Esophagus mucosa (tissue), 1 donor: Measurements from ENCODE around the gene CCDC174. TPM values are rescaled to one million over a fixed set of nuclear protein-coding genes. Genes with fewer than 3 reads are reported as not detected.
A peak's percentile ranks its signal among the peaks of the same experiment; 100 is the strongest.
"Not testable (repeated sequence)": the region's sequence is repeated elsewhere in the genome, so short reads cannot be mapped to it uniquely, and the experiment has no call there.

Experiments
- ATAC-seq: fragments of 200-7000 bp; cut with Tn5 transposase; one replicate; pipeline ENCODE4 v1.9.1; 2020
- total RNA-seq: library from RNA; stranded (reverse); gene quantifications from one replicate; pipeline ENCODE4 v1.2.4, GENCODE V29; 2023
- donor health status: DM: yes; HTN: yes; CAD: no.

The CCDC174 gene
- total RNA-seq: 9.9 TPM

DNA sequence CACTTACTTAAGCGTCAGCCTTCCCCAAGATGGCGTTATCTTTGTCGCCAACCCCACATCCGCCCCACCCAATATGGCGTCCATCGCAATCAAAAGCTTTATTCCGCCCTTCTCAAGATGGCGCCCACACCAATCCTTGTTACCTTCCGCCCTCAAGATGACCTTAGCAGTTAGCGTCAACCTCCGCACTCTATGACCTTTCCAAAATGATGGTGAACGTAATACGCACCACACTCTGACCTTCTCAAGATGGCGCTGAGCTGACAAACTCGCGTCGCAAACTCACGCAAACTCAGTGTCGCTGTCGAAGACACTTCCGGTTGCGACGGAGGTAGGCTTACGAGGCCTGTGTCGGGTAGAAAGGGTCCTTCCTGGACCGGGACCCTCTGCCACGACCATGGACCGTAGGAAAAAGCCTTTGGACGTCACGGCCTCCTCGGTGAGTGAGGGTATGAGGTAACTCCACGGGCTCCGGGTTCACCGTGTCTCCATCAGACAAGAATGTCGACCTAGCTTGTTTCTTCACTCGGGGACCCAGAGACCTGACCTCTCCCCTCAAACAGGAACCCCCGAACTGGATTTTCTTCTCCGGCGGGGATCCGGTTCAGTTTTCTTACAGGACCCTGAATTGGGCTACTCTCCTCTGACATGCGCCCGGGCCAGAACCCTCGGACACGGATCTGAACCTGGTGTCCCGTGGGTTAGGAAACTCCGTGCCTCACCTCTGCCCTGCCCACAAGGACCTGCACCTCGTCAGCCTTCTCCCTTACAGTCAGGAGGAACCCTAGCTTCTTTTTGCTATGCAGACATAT is at the start of gene CCDC174:
TSS of gene CCDC174 (plus strand) at position 323 of the 812 bp plus-strand sequence. CDS start at position 398, 75 bp downstream.
- ATAC-seq: peak; percentile 100

DNA sequence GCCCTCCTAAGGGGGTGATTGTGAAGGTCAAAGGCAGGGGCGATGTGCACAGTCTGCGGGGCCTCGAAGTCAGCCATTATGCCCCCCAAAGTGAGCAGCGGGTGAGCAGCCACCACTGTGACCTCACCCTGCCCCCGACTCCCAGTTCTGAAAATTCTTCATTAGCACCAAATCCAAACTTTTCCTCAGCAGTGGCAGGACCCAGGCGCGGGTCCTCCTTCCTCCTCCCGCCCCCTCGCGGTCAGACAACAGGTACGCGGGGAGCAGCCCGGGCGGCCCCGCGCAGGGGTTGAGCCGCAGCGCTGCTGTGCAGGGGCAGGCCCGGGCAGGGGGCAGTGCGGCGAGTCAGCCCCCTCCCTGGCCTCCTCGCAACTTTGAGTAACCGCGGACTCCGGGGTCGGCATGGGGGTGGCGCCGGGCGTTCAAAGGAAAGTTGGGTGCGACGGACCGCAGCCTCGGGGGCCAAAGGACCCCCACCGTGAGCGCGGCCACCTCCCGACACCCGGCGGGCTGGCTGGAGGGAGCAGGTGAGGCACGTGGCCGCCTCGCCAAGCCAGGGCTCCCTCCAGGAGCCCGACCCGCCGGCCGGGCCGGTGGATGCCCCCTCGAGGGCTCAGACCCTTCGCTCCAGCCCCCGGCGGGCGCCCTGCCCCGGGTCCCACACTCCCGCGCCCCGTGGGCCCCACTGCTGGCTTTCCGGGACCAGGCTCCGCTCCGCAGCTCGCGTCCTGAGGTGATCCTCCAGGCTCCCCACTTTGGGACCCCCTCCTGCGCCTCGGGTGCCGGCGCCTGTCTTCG is 49.4 kb upstream of the CCDC174 start:
- ATAC-seq: no peak

DNA sequence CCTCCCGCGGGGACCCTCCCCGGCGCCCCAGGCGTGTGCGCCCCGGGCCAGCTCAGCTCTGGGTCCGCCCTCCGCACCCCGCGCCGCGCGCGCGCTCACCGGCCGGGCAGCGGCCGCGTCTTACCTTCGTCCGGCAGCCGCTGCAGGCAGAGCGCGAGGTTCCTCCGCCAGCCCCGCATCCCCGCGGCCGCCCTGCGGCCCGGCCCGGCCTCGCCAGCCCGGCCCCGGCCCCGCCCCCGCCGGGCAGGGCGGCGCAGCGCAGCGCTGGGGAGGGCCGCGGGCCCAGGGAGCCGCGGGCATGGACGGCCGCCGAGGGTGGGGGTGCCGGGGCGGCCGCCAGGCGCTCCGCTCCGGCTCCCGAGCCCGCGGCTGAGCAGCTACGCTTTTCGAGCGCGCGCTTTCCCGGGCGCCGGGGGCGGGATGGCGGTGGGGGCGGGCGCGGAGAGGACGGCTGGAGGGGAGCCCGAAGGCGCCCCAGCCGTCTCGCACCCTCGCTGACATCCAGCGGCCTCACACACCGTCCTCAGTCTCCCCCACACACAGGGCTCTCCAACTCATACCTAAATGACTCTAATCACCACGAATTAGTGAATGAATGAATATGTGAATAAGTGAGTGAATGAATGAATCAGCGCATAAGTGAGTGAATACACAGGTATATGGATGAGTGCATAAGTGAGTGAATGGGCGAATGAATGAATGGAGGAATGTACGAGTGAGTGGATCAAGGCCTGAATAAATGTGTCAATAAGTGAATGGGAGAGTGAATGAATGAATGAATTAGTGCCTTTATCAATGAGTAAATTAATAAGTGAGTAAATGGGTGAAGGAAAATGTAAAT is 48.5 kb upstream of the CCDC174 start:
- ATAC-seq: peak; percentile 29

DNA sequence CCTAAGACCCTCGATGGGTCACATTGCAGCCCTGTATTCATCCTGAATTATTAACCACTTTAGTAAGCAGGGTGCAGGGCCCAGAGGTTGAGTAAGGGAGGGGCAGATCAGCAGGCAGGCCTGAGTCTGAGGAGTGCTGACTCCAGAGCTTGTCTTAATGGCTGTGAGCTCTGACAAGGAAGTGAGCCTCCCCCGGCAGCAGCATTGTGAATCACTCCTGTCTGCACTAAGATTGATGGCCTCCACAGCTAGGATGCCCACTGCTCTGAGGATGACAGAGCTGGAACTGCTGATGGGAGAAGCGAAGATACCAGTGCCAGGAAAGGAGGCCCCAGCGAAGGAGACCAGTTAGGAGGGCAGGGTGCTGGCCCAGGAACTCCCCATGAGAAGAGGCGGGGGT is 46.5 kb upstream of the CCDC174 start:
- ATAC-seq: peak; percentile 81

DNA sequence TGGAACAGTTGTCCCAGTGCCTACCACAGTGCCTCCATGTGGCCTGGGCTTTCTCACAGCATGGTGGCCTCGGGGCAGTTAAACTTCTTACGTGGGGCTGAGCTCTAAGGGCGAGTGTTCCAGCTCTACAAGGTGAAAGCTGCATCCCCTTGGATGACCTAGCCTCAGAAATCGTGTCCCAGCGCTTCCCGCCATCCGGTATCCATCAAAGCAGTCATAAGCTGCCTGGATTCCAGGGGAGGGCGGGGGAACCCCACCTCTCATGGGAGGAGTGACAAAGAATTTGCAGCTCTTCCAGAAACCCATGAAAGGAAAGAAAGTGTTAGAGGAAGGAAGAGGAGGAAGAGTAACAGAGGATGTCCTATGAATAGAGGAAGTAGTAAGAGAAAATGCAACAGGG is 45.8 kb upstream of the CCDC174 start:
- no peak for ATAC-seq

DNA sequence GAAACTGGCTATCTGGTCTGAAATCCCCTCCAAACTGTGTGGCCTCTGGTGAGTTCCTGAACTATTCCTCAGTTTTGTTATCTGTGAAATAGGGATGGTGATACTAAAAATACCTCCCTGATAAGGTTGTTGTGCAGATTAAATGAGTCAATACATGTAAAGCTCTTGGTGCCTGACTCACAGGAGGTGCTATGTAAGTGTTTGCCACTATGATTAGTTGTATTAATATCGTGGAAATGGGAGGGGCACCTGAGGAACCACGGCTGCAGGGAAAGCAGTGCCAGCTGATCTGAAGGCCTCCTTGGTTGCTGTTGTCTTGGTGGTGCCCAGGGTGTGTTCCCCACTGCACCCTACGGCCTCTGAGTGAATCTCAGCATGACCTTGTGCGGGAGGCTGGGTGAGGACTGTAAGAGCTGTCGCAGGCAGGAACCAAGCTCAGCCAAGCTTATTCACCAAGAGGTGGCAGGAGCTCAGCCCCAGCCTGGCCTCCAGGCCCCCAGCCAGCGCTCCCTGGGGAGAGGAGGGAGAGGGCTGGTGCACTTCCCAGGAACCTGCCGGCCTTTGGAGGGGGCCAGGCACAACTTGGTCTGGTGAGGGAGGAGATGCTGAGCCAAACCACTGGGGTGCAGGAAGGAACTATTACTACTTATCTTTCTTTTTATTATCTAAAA is 44.8 kb upstream of the CCDC174 start:
- peak; percentile 14 for ATAC-seq

DNA sequence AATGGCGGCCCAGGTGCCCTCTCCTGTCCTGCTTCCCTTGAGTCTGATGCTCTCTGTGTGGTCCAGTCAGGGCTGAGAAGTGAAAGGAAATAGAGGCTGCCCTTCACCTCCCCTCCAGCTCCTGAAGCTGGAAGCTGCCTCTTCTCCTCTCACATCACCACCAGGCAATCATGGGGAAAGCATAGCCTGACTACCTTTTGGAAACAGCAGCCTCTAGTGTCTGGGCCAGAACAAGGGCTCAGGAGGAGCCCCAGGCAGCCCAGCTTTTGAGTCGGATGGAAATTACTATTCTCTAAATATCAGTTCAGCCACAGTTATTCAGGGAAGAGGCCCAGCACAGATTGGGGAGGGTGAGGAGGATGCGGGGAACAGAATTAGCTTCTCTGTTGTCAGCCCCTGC is 43.3 kb upstream of the CCDC174 start:
- ATAC-seq: no peak

DNA sequence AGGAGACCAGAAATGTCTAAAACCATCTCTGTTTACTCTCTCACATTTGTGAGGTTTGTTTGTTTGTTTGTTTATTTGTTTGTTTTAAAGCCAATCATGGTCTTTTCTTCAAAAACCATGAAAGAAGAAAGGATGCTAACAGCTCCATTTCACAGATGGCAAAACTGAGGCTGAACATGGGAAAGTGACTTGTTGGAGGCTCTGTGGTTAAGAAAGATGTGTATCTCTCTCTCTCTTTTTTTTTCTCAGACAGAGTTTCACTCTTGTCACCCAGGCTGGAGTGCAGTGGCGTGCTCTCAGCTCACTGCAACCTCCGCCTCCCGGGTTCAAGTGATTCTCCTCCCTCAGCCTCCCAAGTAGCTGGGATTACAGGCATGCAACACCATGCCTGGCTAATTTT is 42.5 kb upstream of the CCDC174 start:
- not testable (repeated sequence) for ATAC-seq

DNA sequence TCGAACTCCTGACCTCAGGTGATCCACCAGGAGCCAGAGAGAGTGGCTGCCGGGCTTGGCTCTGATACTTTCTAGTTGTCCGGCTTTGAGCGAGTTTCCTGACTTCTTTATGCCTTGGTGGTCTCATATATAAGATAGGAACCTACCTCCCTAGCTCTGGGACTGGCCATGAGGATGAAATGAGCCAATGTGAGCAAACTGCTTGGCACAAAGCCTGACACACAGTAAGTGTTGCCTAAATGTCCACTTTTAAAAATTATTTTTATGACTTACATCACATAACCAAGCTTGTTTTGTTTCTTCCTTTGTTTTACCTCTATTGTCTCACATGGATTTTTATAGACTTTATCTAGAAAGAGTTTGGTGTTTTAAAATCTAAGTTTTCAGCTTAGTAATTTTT is 42.1 kb upstream of the CCDC174 start:
- ATAC-seq: no peak

DNA sequence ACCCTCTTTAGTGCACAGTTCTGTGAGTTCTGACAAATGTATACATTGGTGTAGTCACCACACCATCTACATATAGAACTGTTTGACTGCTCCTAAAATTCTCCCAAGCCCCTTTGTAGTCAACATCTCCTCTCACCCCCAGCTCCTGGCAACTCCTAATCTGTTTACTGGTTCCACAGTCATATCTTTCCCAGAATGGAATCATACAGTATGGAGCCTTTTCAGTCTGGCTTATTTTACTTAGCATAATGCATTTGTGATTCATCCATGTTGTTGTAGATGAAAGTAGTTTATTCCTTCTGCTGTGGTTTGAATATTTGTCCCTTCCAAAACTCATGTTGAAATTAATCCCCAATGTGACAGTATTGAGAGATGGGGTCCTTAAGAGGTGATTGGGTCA is 41.6 kb upstream of the CCDC174 start:
- ATAC-seq: no peak

DNA sequence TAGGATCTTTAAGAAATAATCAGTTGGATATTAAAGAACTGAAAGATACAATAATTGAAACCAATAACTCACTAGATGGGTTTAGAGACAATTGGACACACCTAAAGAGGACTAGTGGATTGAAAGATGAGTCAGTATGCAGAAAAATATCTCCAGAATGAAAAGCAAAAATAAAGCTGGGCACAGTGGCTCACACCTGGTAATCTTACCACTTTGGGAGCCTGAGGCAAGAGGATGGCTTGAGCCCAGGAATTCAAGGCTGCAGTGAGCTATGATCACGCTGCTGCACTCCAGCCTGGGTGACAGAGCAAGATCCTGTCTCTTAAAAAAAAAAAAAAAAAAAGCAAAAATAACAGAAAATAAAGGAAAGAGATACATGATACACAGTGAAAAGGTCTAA is 37.4 kb upstream of the CCDC174 start:
- no peak for ATAC-seq

DNA sequence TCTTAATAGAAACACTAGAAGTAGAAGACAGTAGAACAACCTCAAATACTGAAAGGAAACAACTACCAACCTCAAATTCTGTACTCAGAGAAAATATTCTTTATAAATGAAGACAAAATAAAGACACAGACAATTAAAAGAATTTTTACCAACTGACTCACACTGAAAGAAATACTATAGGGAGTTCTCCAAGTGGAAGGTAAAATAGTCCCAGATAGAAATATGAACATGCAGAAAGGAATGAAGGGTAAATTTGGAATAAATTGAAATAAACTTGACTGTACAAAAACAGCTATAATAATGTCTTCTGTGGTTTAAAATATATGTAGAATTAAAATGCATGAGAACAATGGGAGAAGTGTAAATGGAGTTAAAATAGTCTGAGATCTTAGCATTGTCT is 36.7 kb upstream of the CCDC174 start:
- no peak for ATAC-seq

DNA sequence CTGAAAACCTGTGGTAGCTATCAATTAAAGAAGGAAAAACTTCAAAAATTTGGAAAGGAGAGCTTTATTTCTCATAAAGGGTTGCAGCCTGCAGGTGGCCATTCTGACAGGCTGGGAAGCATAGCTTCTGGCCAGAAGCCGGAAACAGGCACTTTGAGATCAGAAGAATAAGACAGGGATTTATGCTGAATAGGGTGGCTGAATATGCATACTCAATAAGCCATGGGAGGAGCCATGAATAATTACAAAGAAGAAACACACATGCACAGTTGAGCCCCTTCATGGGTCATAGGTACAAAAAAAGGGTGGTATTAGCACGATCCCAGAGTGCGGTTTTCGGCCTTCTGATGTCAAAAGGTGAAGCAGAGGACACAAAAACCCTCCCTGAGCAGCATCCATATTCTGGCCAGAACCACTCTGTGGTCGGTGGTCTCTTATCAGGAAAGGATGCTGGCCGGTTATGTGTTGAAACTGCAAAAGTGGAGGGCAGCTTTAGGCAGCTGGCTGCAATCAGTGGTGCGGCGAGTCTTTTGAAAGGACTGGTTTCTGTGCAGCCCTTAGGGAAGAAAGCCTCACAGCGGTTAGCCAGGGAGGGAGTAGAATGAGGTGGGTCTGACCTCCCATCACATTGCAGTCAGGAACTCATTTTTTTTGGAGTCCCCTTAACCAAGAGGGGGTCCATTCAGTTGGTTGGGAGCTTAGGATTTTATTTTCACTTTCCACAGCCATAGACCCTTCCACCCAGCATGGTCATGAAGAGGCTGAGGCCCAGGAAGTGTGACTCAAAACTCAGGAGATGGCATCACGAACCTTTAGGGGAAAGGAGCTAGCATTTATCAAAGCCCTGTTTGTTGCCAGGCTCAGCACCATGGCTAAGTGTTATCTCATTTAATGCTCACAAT is 34.7 kb upstream of the CCDC174 start:
- ATAC-seq: no peak

DNA sequence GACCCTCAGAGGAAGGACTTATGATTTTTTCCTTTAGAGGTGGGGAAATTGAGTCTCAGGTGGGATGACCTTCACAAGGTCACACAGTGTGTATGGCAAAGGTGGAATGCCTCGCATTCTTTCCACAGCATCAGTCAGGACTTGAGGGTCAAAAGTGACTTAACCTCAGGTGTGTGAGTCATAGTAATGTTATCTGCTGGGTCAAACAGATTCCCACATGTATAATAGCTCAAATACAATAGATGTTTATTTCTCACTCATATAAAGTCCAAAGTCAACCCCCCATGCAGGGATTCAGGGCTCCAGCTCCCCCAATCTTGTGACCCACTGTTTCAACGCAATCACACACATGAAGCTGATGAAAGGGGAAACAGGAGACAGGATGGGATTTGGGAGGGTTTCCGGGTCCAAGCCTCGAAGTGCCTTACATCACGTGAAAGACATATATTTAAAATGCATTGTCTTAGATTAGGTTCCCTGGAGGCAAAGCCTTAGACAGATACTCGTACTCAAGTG is 34.0 kb upstream of the CCDC174 start:
- ATAC-seq: no peak

DNA sequence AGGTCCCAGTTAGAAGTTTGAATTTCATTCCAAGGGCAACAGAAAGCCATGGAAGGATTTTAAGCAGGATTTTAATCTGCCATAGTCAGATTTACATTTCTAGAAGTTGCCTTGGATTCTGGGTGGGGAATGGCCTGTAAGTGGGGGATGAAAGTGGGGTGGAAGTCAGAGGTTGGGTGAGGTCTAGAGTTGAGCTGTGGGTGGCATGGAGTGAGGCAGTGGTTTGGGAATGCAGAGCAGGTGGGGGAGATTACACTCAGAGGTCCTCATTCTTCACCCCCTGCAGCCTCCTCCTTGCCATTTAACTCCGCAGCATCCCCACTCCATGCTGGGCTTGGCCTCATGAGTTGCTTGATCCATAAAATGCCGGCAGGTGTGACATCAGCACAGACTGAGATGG is 32.0 kb upstream of the CCDC174 start:
- no peak for ATAC-seq

DNA sequence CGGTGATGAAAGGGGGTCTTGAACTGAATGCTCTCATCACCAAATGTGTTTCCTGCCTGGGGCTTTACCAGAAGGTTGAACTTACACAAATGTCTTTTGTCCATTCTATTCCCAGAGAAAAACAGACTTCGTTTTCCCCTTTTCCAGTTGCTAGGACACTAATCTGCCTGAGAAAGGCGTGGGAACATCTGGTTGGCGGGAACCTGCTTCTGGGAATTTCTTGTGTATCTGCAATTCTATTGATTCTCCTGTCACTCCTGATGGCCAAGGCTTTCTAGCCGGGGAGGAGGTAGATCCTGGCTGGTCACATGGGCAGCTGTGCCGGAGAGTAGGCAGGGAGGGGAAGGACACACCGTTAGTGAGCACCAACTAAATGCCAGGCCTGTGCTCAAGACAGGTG is 31.1 kb upstream of the CCDC174 start:
- ATAC-seq: no peak

DNA sequence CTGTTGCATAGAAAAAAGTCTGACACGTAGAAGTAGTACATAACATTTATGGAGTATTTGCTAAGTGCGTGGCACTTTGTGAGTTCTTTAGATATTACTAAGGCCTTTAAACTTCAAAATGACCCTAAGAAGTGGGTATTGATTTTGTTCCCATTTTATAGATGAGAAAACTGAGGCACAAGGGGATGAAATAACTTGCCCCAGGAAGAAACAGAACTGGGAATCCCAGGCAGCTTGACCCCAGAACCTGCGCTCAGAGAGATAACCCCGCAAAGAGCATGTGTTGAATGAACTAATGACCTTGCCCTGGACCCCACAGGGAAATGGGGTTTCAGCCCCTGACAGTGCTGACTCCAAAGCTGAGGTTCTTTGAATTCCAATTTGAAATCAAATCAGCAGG is 30.5 kb upstream of the CCDC174 start:
- ATAC-seq: no peak

DNA sequence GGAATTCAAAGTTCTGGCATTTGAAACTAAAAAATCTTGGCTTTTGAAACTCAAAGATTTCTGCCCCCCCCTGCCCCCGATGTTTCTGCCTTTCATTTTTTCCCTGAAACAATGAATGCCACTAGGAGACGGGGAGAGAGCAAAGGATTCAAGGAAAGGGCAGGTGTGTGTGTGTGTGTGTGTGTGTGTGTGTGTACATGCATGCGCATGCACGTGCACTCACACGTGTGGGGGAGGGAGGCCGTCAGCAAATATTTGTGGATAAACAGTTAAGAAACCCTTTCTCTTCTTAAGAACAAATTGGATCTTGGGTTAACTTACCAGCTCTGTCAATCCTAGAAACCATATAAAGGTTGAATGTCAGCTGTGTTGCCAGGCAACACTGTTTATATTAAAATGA is 29.2 kb upstream of the CCDC174 start:
- ATAC-seq: no peak

DNA sequence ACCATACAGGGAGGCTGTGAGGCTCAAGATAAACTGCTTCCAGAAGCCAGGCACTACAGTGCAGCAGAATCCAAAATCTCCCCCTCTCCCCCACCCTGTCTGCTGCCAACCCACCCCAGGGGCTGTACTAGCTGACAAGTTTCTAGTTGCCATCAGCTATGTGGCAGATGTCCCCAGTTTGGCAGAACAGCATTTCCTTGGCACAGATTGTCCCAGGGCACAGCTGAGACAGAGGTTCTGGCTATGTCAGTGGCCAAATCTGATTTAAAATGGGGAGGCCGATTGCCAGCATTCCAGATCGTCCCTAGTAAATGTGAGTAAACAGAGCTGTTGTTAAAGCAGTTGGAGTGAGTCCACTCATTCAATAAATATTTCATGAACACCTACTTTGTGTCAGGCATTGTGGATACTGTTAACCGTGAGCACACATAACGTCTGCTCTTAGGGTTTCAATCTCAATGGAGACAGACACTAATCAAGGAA is 28.0 kb upstream of the CCDC174 start:
- ATAC-seq: no peak

DNA sequence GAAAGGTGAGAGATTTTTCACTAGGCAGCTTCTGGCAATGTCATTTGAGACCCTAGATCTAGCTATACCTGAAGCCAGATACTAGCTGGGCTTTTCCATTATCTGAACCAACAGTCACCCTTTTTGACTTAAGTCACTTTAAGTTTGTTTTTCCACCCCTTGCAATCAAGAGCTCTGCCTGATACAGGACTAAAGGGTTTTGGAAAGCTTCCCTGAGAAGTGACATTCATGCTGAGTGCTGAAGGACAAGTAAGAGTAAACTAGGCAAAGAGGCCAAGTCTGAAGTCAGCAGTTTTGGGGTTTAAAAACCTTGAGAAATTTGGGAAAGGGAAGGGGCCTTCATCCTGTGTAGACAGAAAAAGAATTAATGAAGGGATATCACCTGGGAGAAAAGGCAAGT is 27.1 kb upstream of the CCDC174 start:
- no peak for ATAC-seq

DNA sequence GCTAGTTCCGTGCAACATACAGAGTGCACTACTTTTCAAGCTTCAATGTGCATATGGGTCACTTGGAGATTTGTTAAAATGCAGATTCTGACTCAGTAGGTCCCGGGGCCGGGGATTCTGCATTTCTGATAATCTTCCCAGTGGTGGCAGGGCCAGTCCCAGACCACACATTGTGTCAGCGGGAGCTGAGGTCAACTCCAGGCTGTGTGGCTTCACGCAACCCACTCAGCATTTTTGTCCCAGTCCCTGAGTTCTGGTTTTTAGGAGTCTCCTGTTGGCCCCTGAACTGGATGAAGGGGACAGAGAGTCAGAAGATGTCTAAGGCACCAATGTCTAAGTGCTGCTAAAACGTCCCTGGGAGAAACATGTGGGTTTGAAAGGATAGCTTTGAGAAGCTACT is 26.1 kb upstream of the CCDC174 start:
- no peak for ATAC-seq
